ENCODE data around the gene CRK. TPM values are rescaled to one million over a fixed set of nuclear protein-coding genes. Genes with fewer than 3 reads are reported as not detected.
"Not testable (repeated sequence)": the region's sequence is repeated elsewhere in the genome, so short reads cannot be mapped to it uniquely, and the experiment has no call there.

The CRK gene
- polyA plus RNA-seq, 3 donors, result 22.3 to 28.0 (median 26.5) TPM

GRCh38 chr17:1398028-1398427 is 58.0 kb downstream of the CRK start:
- no CpG with 5 or more reads among the region's 2 CpGs for WGBS (ENCODE audit: insufficient coverage)
- Mint-ChIP-seq H3K27me3 (ENCODE audit: low read depth in 3 of 3) (peaks cover 0 to 6% (median 3%) of the 10 kb centered on the region in 3 donors), H3K4me3 (peak overlapping the region; percentile 96 to 97), H3K27ac (peak overlapping the region in 6 of 7 donors; percentile 97 to 99 (median 98)), H3K9me3 (no peaks in the 10 kb centered on the region), H3K4me1 (peaks cover 40% of the 10 kb centered on the region), H3K36me3 (peaks cover 3 to 21% of the 10 kb centered on the region in 2 donors)
- peak overlapping the region in 1 of 2 donors; percentile 91 for H3K27ac ChIP-seq (ENCODE audit: low read depth in 1 of 2, low read length in 2 of 2)
- TF ChIP-seq CTCF (IDR thresholded peaks at IDR 0.05), result no peak
- peaks cover 26 to 31% of the 10 kb centered on the region in 2 donors for H3K4me1 ChIP-seq (ENCODE audit: control insufficient read depth in 1 of 2, insufficient read depth in 2 of 2, low read length in 2 of 2)
- H3K9me3 ChIP-seq (replicated peaks in 1 of 2; ENCODE audit: control insufficient read depth in 1 of 2, insufficient read depth in 1 of 2, low read length in 2 of 2), result no peaks in the 10 kb centered on the region
- peak overlapping the region; percentile 98 for H3K4me2 ChIP-seq (replicated peaks; ENCODE audit: extremely low read depth, low read length, poor library complexity, severe bottlenecking)
- peak overlapping the region; percentile 88 for H3K9ac ChIP-seq (ENCODE audit: insufficient read depth, low read length, poor library complexity, severe bottlenecking)
- peaks cover 71% of the 10 kb centered on the region for H3K79me2 ChIP-seq (ENCODE audit: insufficient read depth, low read length)
- peaks cover 0 to 5% of the 10 kb centered on the region in 2 donors for H3K36me3 ChIP-seq (replicated peaks in 1 of 2; ENCODE audit: control insufficient read depth in 1 of 2, insufficient read depth in 2 of 2, low read length in 2 of 2)
- peaks cover 71% of the 10 kb centered on the region for H4K20me1 ChIP-seq (ENCODE audit: insufficient read depth, low read length)
- DNase-seq, result peak; percentile 12 to 33 (median 21)
- no peaks in the 10 kb centered on the region for H3K27me3 ChIP-seq (ENCODE audit: control insufficient read depth in 2 of 2, insufficient read depth in 2 of 2, low read length in 2 of 2)
- H2AFZ ChIP-seq (ENCODE audit: insufficient read depth, low read depth, low read length, poor library complexity, severe bottlenecking), result no peak overlapping the region
- intact Hi-C loops (cut with micrococcal nuclease), result loop anchor here in 1 of 2 donors (5.0 kb wide), 1 partner anchor 36 kb away; no protein-coding TSS in a partner anchor
- peak overlapping the region; percentile 81 to 100 (median 85) for H3K4me3 ChIP-seq (replicated peaks in 1 of 3; ENCODE audit: low read depth in 2 of 3, low read length in 3 of 3)

- WGBS (ENCODE audit: insufficient coverage), result 92% methylated on average over 17 of the region's 26 CpGs
- H3K4me3 ChIP-seq (replicated peaks in 1 of 3; ENCODE audit: low read depth in 2 of 3, low read length in 3 of 3); DNase-seq; H3K36me3 ChIP-seq (replicated peaks in 1 of 2; ENCODE audit: control insufficient read depth in 1 of 2, insufficient read depth in 2 of 2, low read length in 2 of 2); H3K27ac ChIP-seq (ENCODE audit: low read depth in 1 of 2, low read length in 2 of 2); H3K9ac ChIP-seq (ENCODE audit: insufficient read depth, low read length, poor library complexity, severe bottlenecking); H3K27me3 Mint-ChIP-seq (ENCODE audit: low read depth in 3 of 3); H3K9me3 Mint-ChIP-seq; H3K27me3 ChIP-seq (ENCODE audit: control insufficient read depth in 2 of 2, insufficient read depth in 2 of 2, low read length in 2 of 2); H2AFZ ChIP-seq (ENCODE audit: insufficient read depth, low read depth, low read length, poor library complexity, severe bottlenecking); H3K4me3 Mint-ChIP-seq; H3K4me2 ChIP-seq (replicated peaks; ENCODE audit: extremely low read depth, low read length, poor library complexity, severe bottlenecking); H3K9me3 ChIP-seq (replicated peaks in 1 of 2; ENCODE audit: control insufficient read depth in 1 of 2, insufficient read depth in 1 of 2, low read length in 2 of 2): not testable (repeated sequence)
- intact Hi-C loops (cut with micrococcal nuclease), result loop anchor here in 1 of 2 donors (5.0 kb wide), 1 partner anchor 34 kb away; no protein-coding TSS in a partner anchor
- Histone ChIP-seq H3K79me2 (ENCODE audit: insufficient read depth, low read length) (peaks cover 91% of the 10 kb centered on the region), H3K4me1 (ENCODE audit: control insufficient read depth in 1 of 2, insufficient read depth in 2 of 2, low read length in 2 of 2) (peaks cover 39 to 49% of the 10 kb centered on the region in 2 donors), H4K20me1 (ENCODE audit: insufficient read depth, low read length) (peaks cover 90% of the 10 kb centered on the region)
- Mint-ChIP-seq H3K27ac (peak overlapping the region in 5 of 7 donors; percentile 33 to 78 (median 66)), H3K4me1 (peaks cover 57% of the 10 kb centered on the region), H3K36me3 (peaks cover 3 to 23% of the 10 kb centered on the region in 2 donors)
Observed at GRCh38 chr17:1395876-1396665, 60.0 kb downstream of the CRK start.
